AG04449 (cell line): ENCODE results near the gene AQP3.
"Not testable (repeated sequence)": the region's sequence is repeated elsewhere in the genome, so short reads cannot be mapped to it uniquely, and the experiment has no call there.

Experiments
- CTCF ChIA-PET: fragments of 350-600 bp; formaldehyde crosslinking; extraction: SDS; loops from one replicate; lab custom pipeline; 2021; ENCODE audit warnings: antibody characterized with exemption; lab: Yijun Ruan, JAX
- POLR2A ChIA-PET: fragments of 400-600, 350-600 bp; formaldehyde crosslinking; extraction: SDS; loops from one replicate; lab custom pipeline; 2020; ENCODE audit warnings: antibody characterized with exemption, inconsistent platforms; lab: Yijun Ruan, JAX
- DNase-seq: peaks from one replicate; pipeline ENCODE4 v3.0.0-alpha.2; 2010; ENCODE audit warnings: low read depth, low spot score
- H3K4me3 ChIP-seq: 2 replicates; pipeline ENCODE4 v1.5.1; 2011; ENCODE audit warnings: low read depth, mild to moderate bottlenecking, control low read depth, low read length
- TF ChIP-seq, protein P1 (sequence below): IDR thresholded peaks from one replicate; pipeline ENCODE4 v1.5.1; 2011; ENCODE audit warnings: mild to moderate bottlenecking, moderate library complexity, low read length, control low read depth, inconsistent platforms; ENCODE audit not compliant: insufficient read depth; ENCODE audit errors: missing control alignments

Gene AQP3

DNA sequence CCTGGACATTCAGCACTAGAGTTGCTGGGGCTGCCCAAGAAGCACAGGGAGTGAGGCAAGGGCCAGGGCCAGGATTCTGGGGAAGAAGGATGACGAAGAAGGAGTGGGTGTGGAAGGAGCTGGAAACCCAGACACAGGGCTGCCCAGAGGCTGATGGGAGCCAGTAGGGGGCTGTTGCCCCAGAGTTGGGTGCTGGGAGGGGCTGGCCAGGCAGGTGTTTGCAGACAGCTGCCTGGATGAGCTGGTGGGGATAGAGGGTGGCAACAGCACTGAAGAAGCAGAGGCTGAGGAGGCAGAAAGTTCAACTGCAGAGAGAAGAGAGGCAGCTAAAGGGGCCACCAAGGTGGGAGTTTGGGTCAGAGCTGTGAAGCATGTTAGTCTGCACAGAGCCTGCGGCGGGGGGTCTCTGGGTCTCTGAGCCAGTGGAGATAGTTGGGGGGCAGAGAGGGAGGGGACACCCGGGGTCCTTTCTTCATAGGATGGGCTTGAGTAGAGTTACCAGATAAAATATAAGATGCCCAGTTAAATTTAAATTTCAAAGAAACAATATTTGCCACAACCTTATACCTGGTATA, 42.5 kb downstream of the AQP3 start:
- POLR2A ChIA-PET = no interaction called here
- TF ChIP-seq, protein P1, sequence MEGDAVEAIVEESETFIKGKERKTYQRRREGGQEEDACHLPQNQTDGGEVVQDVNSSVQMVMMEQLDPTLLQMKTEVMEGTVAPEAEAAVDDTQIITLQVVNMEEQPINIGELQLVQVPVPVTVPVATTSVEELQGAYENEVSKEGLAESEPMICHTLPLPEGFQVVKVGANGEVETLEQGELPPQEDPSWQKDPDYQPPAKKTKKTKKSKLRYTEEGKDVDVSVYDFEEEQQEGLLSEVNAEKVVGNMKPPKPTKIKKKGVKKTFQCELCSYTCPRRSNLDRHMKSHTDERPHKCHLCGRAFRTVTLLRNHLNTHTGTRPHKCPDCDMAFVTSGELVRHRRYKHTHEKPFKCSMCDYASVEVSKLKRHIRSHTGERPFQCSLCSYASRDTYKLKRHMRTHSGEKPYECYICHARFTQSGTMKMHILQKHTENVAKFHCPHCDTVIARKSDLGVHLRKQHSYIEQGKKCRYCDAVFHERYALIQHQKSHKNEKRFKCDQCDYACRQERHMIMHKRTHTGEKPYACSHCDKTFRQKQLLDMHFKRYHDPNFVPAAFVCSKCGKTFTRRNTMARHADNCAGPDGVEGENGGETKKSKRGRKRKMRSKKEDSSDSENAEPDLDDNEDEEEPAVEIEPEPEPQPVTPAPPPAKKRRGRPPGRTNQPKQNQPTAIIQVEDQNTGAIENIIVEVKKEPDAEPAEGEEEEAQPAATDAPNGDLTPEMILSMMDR = no peak

DNA sequence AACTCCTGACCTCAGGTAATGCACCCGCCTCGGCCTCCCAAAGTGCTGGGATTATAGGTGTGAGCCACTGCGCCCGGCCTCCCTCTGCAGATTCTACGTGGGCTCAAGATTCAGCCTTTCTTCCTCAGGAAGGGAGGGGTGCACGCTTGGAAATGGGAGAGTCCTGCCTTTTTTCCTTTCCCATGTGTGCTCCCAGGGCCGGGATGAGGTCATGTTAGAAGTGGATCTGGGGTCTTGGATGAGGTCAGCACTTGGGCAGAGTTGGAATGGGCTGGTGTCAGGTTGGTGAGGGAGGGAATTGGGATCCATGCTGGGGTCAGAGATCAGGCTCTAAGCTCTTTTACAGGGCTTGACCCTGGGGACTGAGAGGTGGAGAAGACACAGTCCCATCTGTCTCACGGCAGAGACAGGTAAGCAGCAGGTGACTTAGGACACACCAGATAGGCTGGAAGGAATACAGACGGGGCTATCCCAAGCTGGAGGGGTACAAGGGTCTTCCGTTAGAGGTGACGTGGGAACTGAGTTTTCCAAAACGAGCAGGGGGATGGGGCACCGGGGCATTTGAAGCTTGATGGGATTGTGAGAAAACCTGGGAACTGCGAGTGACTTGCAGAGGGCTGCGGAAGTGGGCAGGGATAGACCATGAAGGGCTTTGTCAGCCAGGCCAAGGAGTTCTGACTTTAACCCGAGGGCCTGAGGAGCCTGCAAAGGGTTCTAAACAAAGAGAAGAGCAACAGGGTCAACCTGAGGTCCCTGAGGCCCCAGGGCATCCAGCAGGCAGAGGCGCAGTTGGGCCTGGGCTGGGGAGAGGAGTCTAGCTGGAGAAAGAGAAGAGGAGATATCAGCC, 43.2 kb downstream of the AQP3 start:
- H3K4me3 ChIP-seq = no peak overlapping the region
- TF ChIP-seq, protein P1 = no peak
- DNase-seq = no peak
- ChIA-PET POLR2A (no interaction called here), CTCF (interaction anchor here (0.8 to 4.5 kb wide), 19 partner anchors 8 to 318 kb away, joined by 3 to 46 read pairs (median 4); no protein-coding TSS in a partner anchor)

More for the DNA sequence above, 42.5 kb downstream of the AQP3 start:
- CTCF ChIA-PET = interaction anchor here (0.9 to 4.5 kb wide), 8 partner anchors 11 to 317 kb away, joined by 3 to 46 read pairs (median 6); no protein-coding TSS in a partner anchor
- no peak overlapping the region for H3K4me3 ChIP-seq
- no peak for DNase-seq

DNA sequence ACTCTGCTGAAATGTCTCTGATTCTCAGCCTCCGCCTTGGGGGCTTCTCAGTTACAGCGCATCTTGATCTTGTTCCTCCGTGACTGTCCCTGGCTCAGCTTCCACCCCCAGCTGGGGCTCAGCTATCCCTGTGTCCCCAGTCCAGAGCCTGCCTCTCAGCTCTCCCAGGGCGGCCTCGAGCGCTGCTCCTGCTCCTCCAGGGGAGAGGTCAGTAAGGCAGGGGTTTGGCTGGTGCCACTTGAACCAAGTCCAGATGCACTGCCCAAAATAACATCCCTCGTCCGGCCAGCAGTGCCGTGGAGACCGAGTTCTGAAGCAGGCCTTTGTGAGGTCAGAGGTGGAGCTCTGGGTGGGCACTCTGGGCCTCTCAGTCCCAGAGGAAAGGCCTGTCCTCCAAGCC, 45.0 kb downstream of the AQP3 start, which contains the start of gene AQP7:
Gene AQP7 (minus strand): TSS at position 198 of the 400 bp plus-strand sequence. CDS start 1,306 bp downstream, outside the sequence.
- DNase-seq, POLR2A ChIA-PET, H3K4me3 ChIP-seq: not testable (repeated sequence)
- CTCF ChIA-PET = interaction anchor here (0.6 to 4.5 kb wide), 6 partner anchors 9 to 275 kb away, joined by 3 to 46 read pairs (median 4); no protein-coding TSS in a partner anchor

DNA sequence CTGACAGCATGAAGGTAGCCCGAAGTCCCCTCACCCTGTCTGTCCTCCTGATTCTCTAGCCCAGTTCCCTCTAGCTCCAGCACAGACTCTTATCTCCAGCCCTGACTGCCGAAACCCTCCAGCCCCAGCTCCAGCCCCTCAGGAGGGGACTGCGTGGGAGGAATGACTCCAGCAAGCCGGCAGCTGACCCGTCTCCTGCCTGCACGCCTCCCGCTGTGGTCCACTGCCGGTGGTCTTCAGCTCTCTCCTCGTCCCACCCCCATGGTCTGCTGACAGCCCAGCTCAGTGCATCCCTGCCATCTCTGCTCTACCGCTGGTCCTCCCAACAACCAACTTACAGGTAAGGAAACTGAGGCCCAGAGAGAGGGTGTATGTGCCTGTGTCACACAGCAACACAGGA, 45.6 kb downstream of the AQP3 start:
- CTCF ChIA-PET = interaction anchor here (4.5 kb wide), 1 partner anchor 14 kb away, joined by 46 read pairs; no protein-coding TSS in a partner anchor
- DNase-seq, POLR2A ChIA-PET, H3K4me3 ChIP-seq: not testable (repeated sequence)

DNA sequence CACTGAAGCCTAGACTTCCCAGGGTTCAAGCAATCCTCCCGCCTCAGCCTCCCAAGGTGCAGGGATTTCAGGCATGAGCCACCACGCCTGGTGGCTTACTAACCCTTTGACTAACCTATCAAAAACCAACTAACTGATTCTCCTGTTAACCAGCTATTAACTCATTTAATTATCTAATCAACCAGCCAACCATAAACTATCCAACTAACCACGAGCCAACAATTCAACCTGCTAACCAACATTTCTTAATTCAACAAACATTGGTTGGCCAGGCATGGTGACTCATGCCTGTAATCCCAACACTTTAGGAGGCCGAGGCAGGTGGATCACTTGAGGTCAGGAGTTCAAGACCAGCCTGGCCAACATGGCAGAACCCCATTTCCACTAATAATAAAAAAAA, 48.3 kb downstream of the AQP3 start:
- H3K4me3 ChIP-seq, POLR2A ChIA-PET, DNase-seq: not testable (repeated sequence)
- CTCF ChIA-PET = interaction anchor here (0.8 to 2.5 kb wide), 3 partner anchors 16 to 68 kb away, joined by 3 to 15 read pairs (median 4); no protein-coding TSS in a partner anchor

DNA sequence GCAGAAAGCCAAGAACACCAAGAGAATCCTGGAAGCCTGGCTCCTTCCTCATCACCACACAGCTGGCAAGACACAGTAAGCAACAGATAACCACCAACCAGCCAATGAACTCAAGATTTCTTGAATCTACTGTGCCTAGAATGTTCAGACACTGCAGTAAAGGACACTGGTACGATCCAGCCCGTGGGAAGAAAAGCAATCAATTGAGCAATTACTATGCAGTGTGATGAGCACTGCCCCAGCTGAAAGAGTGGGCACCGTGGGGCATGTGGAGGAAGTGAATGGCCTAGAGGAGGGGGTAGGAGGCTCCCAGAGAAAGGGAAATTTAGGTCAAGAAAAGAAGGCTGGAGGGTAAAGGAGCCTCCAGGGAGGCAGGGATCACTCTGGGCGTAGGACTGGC, 49.6 kb downstream of the AQP3 start:
- CTCF ChIA-PET = interaction anchor here (0.8 kb wide), 1 partner anchor 18 kb away, joined by 3 read pairs; no protein-coding TSS in a partner anchor
- POLR2A ChIA-PET, DNase-seq, H3K4me3 ChIP-seq: not testable (repeated sequence)

DNA sequence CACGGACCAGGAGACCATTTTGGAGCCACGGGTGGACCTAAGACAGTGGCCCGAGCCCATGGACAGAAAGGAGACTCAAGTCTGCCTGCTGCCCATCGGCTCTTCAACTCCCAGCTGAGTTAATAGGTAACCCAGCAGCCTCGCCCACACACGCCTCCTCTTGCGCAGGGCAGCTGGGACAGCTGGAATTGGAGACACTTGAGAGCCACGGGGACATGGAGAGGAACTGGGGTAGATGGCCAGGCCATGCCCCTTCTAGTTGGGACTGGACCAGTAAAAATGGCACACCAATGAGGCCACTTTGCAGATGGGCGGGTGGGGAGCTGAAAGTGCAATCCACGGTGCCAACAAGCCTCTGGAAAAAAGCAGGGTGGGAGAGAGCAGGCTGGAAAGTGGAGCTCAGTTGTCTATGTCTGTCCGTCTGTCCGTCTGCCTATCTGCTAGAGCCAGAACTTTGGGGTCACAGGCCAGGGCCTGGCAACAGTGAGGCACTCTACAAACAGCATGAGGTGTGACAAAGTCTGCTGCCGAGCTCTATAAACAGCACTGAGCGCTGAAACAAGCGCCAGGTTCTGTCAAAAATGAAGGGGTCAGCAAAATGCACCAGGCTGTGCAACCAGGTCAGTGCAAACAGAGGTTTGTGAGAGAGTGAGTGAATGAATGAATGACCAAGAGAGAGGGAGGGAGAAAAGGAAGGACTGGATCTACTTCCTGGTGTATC, 52.1 kb downstream of the AQP3 start:
- CTCF ChIA-PET = interaction anchor here (2.4 kb wide), 1 partner anchor 21 kb away, joined by 13 read pairs; no protein-coding TSS in a partner anchor

DNA sequence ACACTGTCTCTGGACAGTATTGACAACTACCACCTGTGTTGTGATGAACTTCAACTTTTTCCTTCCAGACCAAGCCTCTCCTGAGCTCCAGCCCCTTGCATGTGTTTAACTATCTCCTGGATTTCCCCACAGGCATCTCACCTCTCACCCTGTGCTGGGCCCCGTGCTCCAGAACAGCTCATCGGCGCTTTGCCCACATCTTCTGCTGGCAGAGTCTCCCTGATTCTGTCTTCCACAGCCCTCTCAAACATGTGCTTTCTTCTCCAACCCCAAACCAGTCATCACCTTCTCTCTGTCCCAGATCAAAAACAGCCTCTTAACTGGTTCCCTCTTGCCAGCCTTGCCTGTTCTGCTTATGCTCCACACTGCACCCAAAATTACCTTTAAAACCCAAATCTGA, 53.4 kb downstream of the AQP3 start:
- CTCF ChIA-PET = interaction anchor here (2.4 kb wide), 1 partner anchor 19 kb away, joined by 13 read pairs; no protein-coding TSS in a partner anchor
- POLR2A ChIA-PET, DNase-seq, H3K4me3 ChIP-seq: not testable (repeated sequence)

More for the DNA sequence above, 52.1 kb downstream of the AQP3 start:
- H3K4me3 ChIP-seq, POLR2A ChIA-PET, DNase-seq: not testable (repeated sequence)

DNA sequence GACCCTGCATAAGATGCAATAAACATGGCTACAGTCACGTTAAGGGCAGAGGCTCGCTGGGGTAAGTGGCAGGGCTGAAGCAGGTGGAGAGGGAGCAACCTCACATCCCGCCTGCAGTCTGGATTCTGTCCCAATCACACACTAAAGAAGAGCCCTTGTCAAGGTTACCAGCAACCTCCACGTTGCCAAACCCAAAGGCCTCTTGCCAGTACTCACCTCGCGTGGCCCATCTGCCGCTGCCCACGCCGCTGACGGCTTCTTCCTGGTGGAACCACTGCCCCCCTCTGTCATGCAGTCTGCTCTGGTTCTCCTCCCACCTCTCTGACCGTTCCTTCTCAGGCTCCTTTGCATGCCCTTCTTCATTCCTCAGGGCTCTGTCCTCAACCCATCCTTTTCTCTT, 53.8 kb downstream of the AQP3 start:
- H3K4me3 ChIP-seq = no peak overlapping the region
- CTCF ChIA-PET = interaction anchor here (1.1 to 2.4 kb wide), 2 partner anchors 10 to 19 kb away, joined by 3 to 13 read pairs; no protein-coding TSS in a partner anchor
- POLR2A ChIA-PET = no interaction called here
- no peak for DNase-seq
- TF ChIP-seq, protein P1 = no peak

DNA sequence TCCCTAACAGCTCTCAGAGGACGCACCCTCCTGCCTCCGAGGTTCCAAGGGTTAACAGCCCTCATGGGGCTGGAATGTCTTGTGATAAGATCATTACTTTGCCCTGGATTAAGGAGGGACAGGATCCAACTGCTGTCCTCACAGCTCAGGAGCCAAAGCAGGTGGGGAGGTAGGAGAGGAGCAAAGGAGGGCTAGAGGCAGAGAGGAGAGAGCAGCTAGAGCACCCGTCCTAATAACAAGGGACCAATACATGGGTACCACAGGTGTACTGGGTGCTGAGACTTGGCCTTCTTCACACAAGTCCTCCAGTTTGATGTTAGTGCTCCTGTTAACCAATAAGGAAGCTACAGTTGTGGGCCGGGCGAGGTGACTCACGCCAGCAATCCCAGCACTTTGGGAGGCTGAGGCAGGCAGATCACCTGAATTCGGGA, 54.8 kb downstream of the AQP3 start:
- DNase-seq, POLR2A ChIA-PET, H3K4me3 ChIP-seq: not testable (repeated sequence)
- CTCF ChIA-PET = interaction anchor here (1.0 to 1.7 kb wide), 4 partner anchors 11 to 60 kb away, joined by 3 to 4 read pairs (median 4); no protein-coding TSS in a partner anchor
